Karpas-422 (cell line): ENCODE results near the gene PCDH10. TPM values are rescaled to one million over a fixed set of nuclear protein-coding genes. Genes with fewer than 3 reads are reported as not detected.

Experiments used
- DNase-seq: peaks from one replicate; pipeline ENCODE4 v3.0.0-alpha.2; 2015
- H2AFZ ChIP-seq: fragments of 200-600 bp; sonication (generic); 2 replicates; pipeline ENCODE4 v1.6.1; 2014; ENCODE audit warnings: antibody characterized with exemption, low read length, mixed read lengths
- H3K27ac ChIP-seq: fragments of 200-600 bp; sonication (generic); 2 replicates; pipeline ENCODE4 v1.5.1; 2014; ENCODE audit warnings: mild to moderate bottlenecking, low read length, moderate library complexity
- H3K27me3 ChIP-seq: fragments of 200-600 bp; sonication (generic); 2 replicates; pipeline ENCODE4 v1.6.1; 2014; ENCODE audit warnings: low read length, mixed read lengths
- H3K36me3 ChIP-seq: fragments of 200-600 bp; sonication (generic); 2 replicates; pipeline ENCODE4 v1.6.1; 2014; ENCODE audit warnings: low read length, mixed read lengths; ENCODE audit not compliant: insufficient read depth
- H3K4me1 ChIP-seq: fragments of 200-600 bp; sonication (generic); 2 replicates; pipeline ENCODE4 v1.6.1; 2014; ENCODE audit warnings: mild to moderate bottlenecking, low read length, mixed read lengths
- H3K4me2 ChIP-seq: fragments of 200-600 bp; sonication (generic); 2 replicates; pipeline ENCODE4 v1.6.1; 2014; ENCODE audit warnings: low read length, low read depth, mild to moderate bottlenecking; ENCODE audit not compliant: poor library complexity, severe bottlenecking
- H3K4me3 ChIP-seq: fragments of 200-600 bp; sonication (generic); 2 replicates; pipeline ENCODE4 v1.5.1; 2014; ENCODE audit warnings: mild to moderate bottlenecking, antibody characterized with exemption, low read length, mixed read lengths
- H3K79me2 ChIP-seq: fragments of 200-600 bp; sonication (generic); 2 replicates; pipeline ENCODE4 v1.6.1; 2014; ENCODE audit warnings: mild to moderate bottlenecking, low read length, mixed read lengths
- H3K9ac ChIP-seq: fragments of 200-600 bp; sonication (generic); 2 replicates; pipeline ENCODE4 v1.6.0; 2014; ENCODE audit warnings: low read length
- H3K9me2 ChIP-seq: fragments of 200-600 bp; sonication (generic), shearing (Covaris generic); replicated peaks from 2 replicates; pipeline ENCODE4 v1.6.0; 2014; ENCODE audit warnings: mild to moderate bottlenecking, low read length, moderate library complexity; ENCODE audit not compliant: insufficient read depth
- H3K9me3 ChIP-seq: fragments of 300-700, 200-600 bp; sonication (generic); 2 replicates; pipeline ENCODE4 v1.6.1; 2014; ENCODE audit warnings: low read length, mixed read lengths
- H4K20me1 ChIP-seq: fragments of 200-600 bp; sonication (generic); 2 replicates; pipeline ENCODE4 v1.6.1; 2014; ENCODE audit warnings: mild to moderate bottlenecking, antibody characterized with exemption, low read length, low read depth; ENCODE audit not compliant: insufficient read depth
- total RNA-seq: library from RNA; depleted of rRNA; stranded (reverse); fragments of >200 nt; shearing (Covaris generic); gene quantifications from 2 replicates; pipeline ENCODE4 v1.2.3, GENCODE V29; 2014; ENCODE audit warnings: low replicate concordance

PCDH10 gene
- total RNA-seq, 1 experiment from 2014 or later: not detected

DNA sequence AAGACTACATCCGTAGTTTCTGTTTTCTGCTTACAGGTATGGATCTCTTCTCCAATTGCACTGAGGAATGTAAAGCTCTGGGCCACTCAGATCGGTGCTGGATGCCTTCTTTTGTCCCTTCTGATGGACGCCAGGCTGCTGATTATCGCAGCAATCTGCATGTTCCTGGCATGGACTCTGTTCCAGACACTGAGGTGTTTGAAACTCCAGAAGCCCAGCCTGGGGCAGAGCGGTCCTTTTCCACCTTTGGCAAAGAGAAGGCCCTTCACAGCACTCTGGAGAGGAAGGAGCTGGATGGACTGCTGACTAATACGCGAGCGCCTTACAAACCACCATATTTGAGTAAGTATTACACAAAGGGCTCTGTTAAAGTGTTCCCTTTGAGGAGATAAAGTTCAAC is 13.8 kb downstream of the PCDH10 start:
- H3K4me1 ChIP-seq: no peaks in the 10 kb centered on the region
- no peaks in the 10 kb centered on the region for H4K20me1 ChIP-seq
- H3K9me3 ChIP-seq: 0 out of 2 replicates have a peak, but pooled peaks cover 2% of the 10 kb centered on the region
- no peak for DNase-seq
- H3K79me2 ChIP-seq: no peaks in the 10 kb centered on the region
- no peak overlapping the region for H3K4me2 ChIP-seq
- no peak overlapping the region for H3K4me3 ChIP-seq
- no peaks in the 10 kb centered on the region for H3K36me3 ChIP-seq
- H3K27ac ChIP-seq: no peak overlapping the region
- H3K27me3 ChIP-seq: no peaks in the 10 kb centered on the region
- no peaks in the 10 kb centered on the region for H3K9me2 ChIP-seq
- H3K9ac ChIP-seq: no peak overlapping the region
- no peak overlapping the region; the same call in 1 of the 2 replicates for H2AFZ ChIP-seq

GRCh38 chr4:133178956-133179355 is 29.9 kb downstream of the PCDH10 start:
- Histone ChIP-seq H4K20me1 (no peaks in the 10 kb centered on the region), H3K9ac (no peak overlapping the region), H3K27ac (no peak overlapping the region), H3K36me3 (no peaks in the 10 kb centered on the region), H2AFZ (0 out of 2 replicates have a peak overlapping the region, but pooled peaks have one; percentile 18), H3K9me2 (no peaks in the 10 kb centered on the region), H3K4me1 (no peaks in the 10 kb centered on the region), H3K27me3 (no peaks in the 10 kb centered on the region), H3K4me3 (no peak overlapping the region), H3K79me2 (no peaks in the 10 kb centered on the region), H3K9me3 (0 out of 2 replicates have a peak, but pooled peaks cover 4% of the 10 kb centered on the region), H3K4me2 (no peak overlapping the region)
- no peak for DNase-seq

DNA sequence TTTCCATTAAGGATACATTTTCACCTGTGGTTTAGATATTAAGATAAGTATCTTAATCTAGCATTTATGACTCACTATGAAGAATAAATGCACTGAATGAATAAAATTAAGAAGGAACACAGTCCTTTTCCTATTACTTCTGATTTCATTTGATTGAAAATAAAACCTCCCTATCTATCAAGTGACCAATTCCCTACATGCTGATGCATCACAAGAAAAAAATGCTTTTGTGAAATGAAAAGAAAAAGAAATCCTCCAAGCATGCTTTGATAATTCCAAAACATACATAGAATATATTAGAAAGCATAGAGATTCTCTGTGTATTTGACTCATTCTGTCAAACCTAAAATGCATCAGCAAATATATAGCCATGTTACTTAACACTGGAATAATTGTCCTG is 37.1 kb downstream of the PCDH10 start:
- Histone ChIP-seq H3K9me3 (0 out of 2 replicates have a peak, but pooled peaks cover 4% of the 10 kb centered on the region), H3K9ac (no peak overlapping the region), H3K9me2 (no peaks in the 10 kb centered on the region), H3K27ac (no peak overlapping the region), H3K4me1 (no peaks in the 10 kb centered on the region), H3K27me3 (no peaks in the 10 kb centered on the region), H3K4me2 (no peak overlapping the region), H3K36me3 (no peaks in the 10 kb centered on the region), H3K4me3 (no peak overlapping the region), H4K20me1 (no peaks in the 10 kb centered on the region), H3K79me2 (no peaks in the 10 kb centered on the region), H2AFZ (0 out of 2 replicates have a peak overlapping the region, but pooled peaks have one; percentile 55)
- DNase-seq: no peak

- no peaks in the 10 kb centered on the region for H3K4me1 ChIP-seq
- H3K36me3 ChIP-seq: no peaks in the 10 kb centered on the region
- H3K9ac ChIP-seq: no peak overlapping the region
These were observed 37.8 kb downstream of the PCDH10 start for GRCh38 chr4:133186845-133187244.

DNA sequence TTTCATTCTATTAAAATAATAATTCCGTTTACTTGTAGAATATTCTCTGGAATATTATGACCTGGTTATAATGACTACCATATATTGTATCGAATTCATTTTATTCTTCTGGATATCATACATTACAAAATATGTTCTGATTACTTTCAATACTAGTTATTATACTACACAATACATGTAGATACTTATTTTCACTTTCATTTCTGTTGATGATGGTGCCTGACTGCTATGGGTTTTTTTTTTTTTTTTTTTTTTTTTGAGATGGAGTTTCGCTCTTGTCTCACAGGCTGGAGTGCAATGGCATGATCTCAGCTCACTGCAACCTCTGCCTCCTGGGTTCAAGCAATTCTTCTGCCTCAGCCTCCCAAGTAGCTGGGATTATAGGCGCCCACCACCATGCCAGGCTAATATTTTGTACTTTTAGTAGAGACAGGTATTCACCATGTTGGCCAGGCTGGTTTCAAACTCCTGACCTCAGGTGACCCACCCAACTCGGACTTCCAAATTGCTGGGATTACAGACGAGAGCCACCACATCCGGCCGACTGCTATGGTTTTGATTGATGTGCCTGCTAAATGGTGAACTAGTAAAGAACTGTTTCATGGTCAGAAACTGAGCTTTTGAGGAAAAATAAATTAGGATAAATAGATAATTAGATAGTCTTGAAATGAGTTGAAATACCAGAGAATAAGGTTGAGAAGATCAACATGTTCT is 39.5 kb downstream of the PCDH10 start:
- no peaks in the 10 kb centered on the region for H3K9me3 ChIP-seq
- H4K20me1 ChIP-seq: no peaks in the 10 kb centered on the region
- no peak for DNase-seq

More at GRCh38 chr4:133186845-133187244, 37.8 kb downstream of the PCDH10 start:
- Histone ChIP-seq H3K27me3 (no peaks in the 10 kb centered on the region), H3K9me2 (no peaks in the 10 kb centered on the region), H3K79me2 (no peaks in the 10 kb centered on the region), H4K20me1 (no peaks in the 10 kb centered on the region), H3K9me3 (no peaks in the 10 kb centered on the region), H3K4me2 (no peak overlapping the region), H3K27ac (no peak overlapping the region), H3K4me3 (no peak overlapping the region), H2AFZ (peak overlapping the region; percentile 55; the same call in 1 of the 2 replicates)
- no peak for DNase-seq

GRCh38 chr4:133189147-133189517 is 40.0 kb downstream of the PCDH10 start:
- Histone ChIP-seq H2AFZ (no peak overlapping the region), H3K4me1 (no peaks in the 10 kb centered on the region), H3K4me2 (no peak overlapping the region), H3K4me3 (no peak overlapping the region), H3K9me2 (no peaks in the 10 kb centered on the region), H3K27me3 (no peaks in the 10 kb centered on the region), H4K20me1 (no peaks in the 10 kb centered on the region), H3K27ac (no peak overlapping the region), H3K9ac (no peak overlapping the region), H3K9me3 (no peaks in the 10 kb centered on the region), H3K79me2 (no peaks in the 10 kb centered on the region), H3K36me3 (no peaks in the 10 kb centered on the region)
- DNase-seq: no peak

More for the DNA sequence above, 39.5 kb downstream of the PCDH10 start:
- no peak overlapping the region; the same call in 1 of the 2 replicates for H2AFZ ChIP-seq
- no peak overlapping the region for H3K27ac ChIP-seq
- H3K9ac ChIP-seq: no peak overlapping the region
- H3K4me1 ChIP-seq: no peaks in the 10 kb centered on the region
- peak overlapping the region; percentile 48 for H3K4me2 ChIP-seq
- H3K27me3 ChIP-seq: no peaks in the 10 kb centered on the region
- H3K79me2 ChIP-seq: no peaks in the 10 kb centered on the region
- H3K4me3 ChIP-seq: no peak overlapping the region
- no peaks in the 10 kb centered on the region for H3K36me3 ChIP-seq
- no peaks in the 10 kb centered on the region for H3K9me2 ChIP-seq

GRCh38 chr4:133190098-133190497 is 41.0 kb downstream of the PCDH10 start:
- no peaks in the 10 kb centered on the region for H3K36me3 ChIP-seq
- no peak overlapping the region for H3K4me2 ChIP-seq
- no peaks in the 10 kb centered on the region for H3K79me2 ChIP-seq

GRCh38 chr4:133208694-133209285 is 59.7 kb downstream of the PCDH10 start:
- DNase-seq: no peak

More at GRCh38 chr4:133190098-133190497, 41.0 kb downstream of the PCDH10 start:
- Histone ChIP-seq H3K9ac (no peak overlapping the region), H3K9me2 (no peaks in the 10 kb centered on the region), H3K27ac (no peak overlapping the region), H2AFZ (peak overlapping the region; percentile 76), H3K27me3 (no peaks in the 10 kb centered on the region), H3K4me3 (no peak overlapping the region), H3K4me1 (no peaks in the 10 kb centered on the region), H3K9me3 (no peaks in the 10 kb centered on the region), H4K20me1 (no peaks in the 10 kb centered on the region)
- no peak for DNase-seq

More at GRCh38 chr4:133208694-133209285, 59.7 kb downstream of the PCDH10 start:
- Histone ChIP-seq H3K9me3 (peaks cover 9% of the 10 kb centered on the region), H2AFZ (peak overlapping the region; percentile 88; the same call in 1 of the 2 replicates), H3K27me3 (no peaks in the 10 kb centered on the region), H3K4me1 (no peaks in the 10 kb centered on the region), H4K20me1 (no peaks in the 10 kb centered on the region), H3K36me3 (no peaks in the 10 kb centered on the region), H3K27ac (no peak overlapping the region), H3K9ac (no peak overlapping the region), H3K4me2 (no peak overlapping the region), H3K4me3 (no peak overlapping the region), H3K9me2 (no peaks in the 10 kb centered on the region), H3K79me2 (no peaks in the 10 kb centered on the region)
